Fibroblast of lung (primary cell): ENCODE measurements around the gene MYNN.
"Not testable (repeated sequence)": the region's sequence is repeated elsewhere in the genome, so short reads cannot be mapped to it uniquely, and the experiment has no call there.

Experiments used
- CTCF ChIP-seq, 2 donors: IDR thresholded peaks in 1 of 2; conservative IDR thresholded peaks in 1 of 2; 1 replicate in 1 of 2; 2 replicates in 1 of 2; pipeline ENCODE4 v1.5.1; 2011 to 2012; ENCODE audit warnings: low read length in 2 of 2, control low read depth in 1 of 2, inconsistent platforms in 1 of 2, low read depth in 1 of 2, mild to moderate bottlenecking in 1 of 2
- EZH2 ChIP-seq: IDR thresholded peaks from 2 replicates; pipeline ENCODE4 v1.5.1; 2012; ENCODE audit warnings: low read length, control low read depth, mild to moderate bottlenecking; ENCODE audit errors: missing control alignments

- TF ChIP-seq EZH2; CTCF (conservative IDR thresholded peaks at IDR 0.05 in 1 of 2, IDR thresholded peaks at IDR 0.05 in 1 of 2; ENCODE audit: low read depth in 1 of 2, low read length in 2 of 2): not testable (repeated sequence)
Observed at GRCh38 chr3:169731857-169732256, 41.3 kb upstream of the MYNN start.
